ENCODE data around the gene SPSB1. TPM values are rescaled to one million over a fixed set of nuclear protein-coding genes. Genes with fewer than 3 reads are reported as not detected.
A peak's percentile ranks its signal among the peaks of the same experiment; 100 is the strongest.

Gene SPSB1
- total RNA-seq, 4 donors from 2014 or later: 33.5 to 111 (median 76.3) TPM

GRCh38 chr1:9366298-9366697, 73.6 kb downstream of the SPSB1 start:
- ATAC-seq (ENCODE audit: low FRiP score) (no peak), DNase-seq (ENCODE audit: low spot score) (no peak)
- no peak for TF ChIP-seq CTCF (IDR thresholded peaks at IDR 0.05)

- no peak for TF ChIP-seq CTCF (IDR thresholded peaks at IDR 0.05)
- ATAC-seq (ENCODE audit: low FRiP score) (no peak), DNase-seq (ENCODE audit: low spot score) (no peak)
These were observed 74.5 kb downstream of the SPSB1 start for GRCh38 chr1:9366943-9367780.

- TF ChIP-seq CTCF (IDR thresholded peaks at IDR 0.05): no peak
- ATAC-seq (ENCODE audit: low FRiP score): no peak
These were observed 75.1 kb downstream of the SPSB1 start for GRCh38 chr1:9367806-9368205.

GRCh38 chr1:9368356-9368755, 75.7 kb downstream of the SPSB1 start:
- no peak for TF ChIP-seq CTCF (IDR thresholded peaks at IDR 0.05)
- no peak for ATAC-seq (ENCODE audit: low FRiP score)

More at GRCh38 chr1:9367806-9368205, 75.1 kb downstream of the SPSB1 start:
- no peak for DNase-seq (ENCODE audit: low spot score)

GRCh38 chr1:9369964-9370788, 77.5 kb downstream of the SPSB1 start:
- no peak for DNase-seq (ENCODE audit: low spot score)
- no peak for ATAC-seq (ENCODE audit: low FRiP score)
- no peak for TF ChIP-seq CTCF (IDR thresholded peaks at IDR 0.05)

More at GRCh38 chr1:9368356-9368755, 75.7 kb downstream of the SPSB1 start:
- DNase-seq (ENCODE audit: low spot score): no peak

- no peak for DNase-seq (ENCODE audit: low spot score)
These were observed 78.8 kb downstream of the SPSB1 start for GRCh38 chr1:9371391-9371935.

More at GRCh38 chr1:9371391-9371935, 78.8 kb downstream of the SPSB1 start:
- no peak for TF ChIP-seq CTCF (IDR thresholded peaks at IDR 0.05)
- ATAC-seq (ENCODE audit: low FRiP score): peak; percentile 19

All from omental fat pad (tissue), 4 donors.